Activated T-helper 1 cell treated with anti-CD3 and anti-CD28 coated beads, Interleukin-2, amount 50 U/mL, for 16 hours (primary cell): ENCODE data around the gene S100A16.

Experiments
- DNase-seq, 2 donors: peaks; one replicate each; pipeline ENCODE4 v3.0.0-alpha.2; 2020; ENCODE audit warnings: low read depth in 1 of 2, low spot score in 1 of 2

Gene S100A16

DNA sequence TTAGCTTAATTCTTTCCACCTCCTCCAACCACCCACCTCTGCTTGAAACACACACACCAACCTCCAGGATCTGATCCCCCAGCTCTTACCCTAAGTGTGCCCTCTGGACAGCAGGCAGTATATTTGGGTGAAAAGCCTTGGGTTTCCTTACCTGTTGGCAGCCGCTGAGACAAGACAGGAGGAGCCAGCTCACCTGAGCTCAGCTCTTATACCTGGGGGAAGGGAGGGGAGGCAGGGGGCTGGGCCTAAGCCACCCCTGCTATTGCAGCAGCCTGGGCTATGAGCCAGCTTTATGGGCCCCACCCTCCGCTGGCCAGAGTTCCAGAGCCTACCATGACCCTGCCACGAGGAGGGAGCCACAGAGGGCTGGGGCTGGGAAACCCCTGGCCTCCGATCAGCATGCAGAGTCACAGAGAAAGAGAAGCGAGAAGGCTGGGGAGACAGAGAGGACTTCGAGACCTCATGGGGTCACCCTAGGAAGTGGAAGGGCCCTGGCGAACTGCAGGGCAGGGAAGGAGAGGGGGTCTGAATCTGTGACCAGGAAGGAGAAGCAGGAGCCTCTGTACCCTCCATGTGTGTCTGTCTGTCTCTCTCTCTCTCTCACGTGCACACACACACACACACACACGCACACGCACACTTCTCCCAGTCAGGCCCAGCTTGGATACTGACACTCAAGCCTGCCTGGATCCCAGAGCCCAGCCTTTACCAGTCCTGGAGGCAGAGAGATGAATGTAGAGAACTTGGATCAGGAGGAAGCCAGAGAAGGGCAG is 3.4 kb upstream of the S100A16 start, which contains the start of gene S100A14:
Gene S100A14 (minus strand): TSS at position 182 of the 773 bp plus-strand sequence. CDS start 467 bp downstream, outside the sequence.
- no peak for DNase-seq

DNA sequence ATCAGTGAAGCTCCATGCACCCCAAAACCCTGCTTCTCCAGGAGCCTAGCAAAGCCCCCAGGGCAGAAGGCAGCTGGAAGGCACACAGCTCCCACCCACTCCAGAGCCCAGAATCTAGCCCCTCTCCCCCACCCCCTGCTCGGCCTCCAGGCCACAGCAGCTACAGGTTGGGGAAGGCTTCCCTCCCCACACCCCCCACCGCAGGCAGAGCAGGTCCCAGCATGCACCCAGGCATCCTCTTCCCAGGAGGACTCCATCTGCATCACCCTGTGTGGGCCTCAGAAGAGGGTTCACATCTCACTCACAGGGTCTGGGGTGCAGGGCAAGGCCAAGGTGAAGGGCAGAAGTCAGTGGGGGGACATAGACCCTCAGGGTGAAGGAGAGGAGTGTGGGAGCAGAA is 2.5 kb upstream of the S100A16 start:
- no peak for DNase-seq

DNA sequence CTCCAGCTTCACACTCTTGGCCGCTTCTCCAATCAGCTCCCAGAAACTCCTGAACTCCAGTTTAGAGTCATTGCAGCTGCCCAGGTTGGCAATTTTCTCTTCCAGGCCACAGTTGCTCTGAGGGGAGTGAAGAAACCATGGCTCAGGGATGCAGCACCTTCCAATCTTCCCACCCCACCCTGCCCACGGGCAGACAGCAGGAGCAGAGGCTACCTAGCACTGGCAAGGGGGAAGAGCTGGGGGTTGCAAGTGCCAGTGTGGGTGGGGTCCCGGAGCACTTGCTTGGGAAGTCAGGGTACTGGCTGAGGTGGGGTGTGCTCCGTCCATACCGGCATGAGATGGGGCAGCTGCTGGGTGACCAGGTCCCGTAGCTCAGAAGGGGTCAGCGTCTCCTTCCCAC is 2.0 kb upstream of the S100A16 start:
- DNase-seq, result no peak

DNA sequence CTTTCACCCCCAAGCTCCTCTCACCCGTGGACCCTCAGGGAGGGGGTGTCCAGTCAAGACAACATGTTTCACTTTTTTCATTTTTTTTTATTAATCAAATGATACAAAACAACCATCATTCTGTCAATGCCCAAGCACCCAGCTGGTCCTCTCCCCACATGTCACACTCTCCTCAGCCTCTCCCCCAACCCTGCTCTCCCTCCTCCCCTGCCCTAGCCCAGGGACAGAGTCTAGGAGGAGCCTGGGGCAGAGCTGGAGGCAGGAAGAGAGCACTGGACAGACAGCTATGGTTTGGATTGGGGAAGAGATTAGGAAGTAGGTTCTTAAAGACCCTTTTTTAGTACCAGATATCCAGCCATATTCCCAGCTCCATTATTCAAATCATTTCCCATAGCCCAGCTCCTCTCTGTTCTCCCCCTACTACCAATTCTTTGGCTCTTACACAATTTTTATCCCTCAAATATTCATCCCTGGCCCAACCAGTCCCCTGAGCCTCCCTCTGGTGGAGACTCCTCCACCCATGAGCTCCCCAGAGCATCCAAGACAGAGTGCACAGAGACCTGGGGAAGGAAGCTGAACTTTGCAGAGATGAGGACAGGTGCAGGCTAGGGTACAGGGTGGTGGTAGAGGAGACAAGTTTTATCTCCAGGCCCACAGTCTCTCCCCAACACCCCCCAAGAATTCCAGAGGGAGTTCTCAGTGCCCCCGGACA is 1.4 kb upstream of the S100A16 start:
- DNase-seq, result no peak

DNA sequence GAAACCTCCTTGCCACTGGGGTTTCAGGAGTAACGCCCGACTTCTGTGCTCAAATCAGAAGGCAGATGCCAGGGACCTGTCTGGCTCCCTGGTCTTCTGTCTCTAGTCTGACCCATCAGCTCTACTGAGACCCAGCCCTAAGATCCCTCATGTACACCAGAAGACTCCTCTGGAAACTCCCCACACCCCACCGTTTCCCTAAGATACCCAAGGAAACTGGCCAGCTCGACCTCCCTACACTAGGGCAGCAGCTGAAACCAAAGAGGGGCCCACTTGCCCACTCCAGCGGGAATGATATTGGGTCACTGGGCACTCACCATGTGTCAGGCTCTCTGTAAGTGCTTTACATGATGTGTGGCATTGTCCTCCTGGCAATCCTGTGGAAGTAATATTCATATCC is 469 bp upstream of the S100A16 start:
- no peak for DNase-seq

DNA sequence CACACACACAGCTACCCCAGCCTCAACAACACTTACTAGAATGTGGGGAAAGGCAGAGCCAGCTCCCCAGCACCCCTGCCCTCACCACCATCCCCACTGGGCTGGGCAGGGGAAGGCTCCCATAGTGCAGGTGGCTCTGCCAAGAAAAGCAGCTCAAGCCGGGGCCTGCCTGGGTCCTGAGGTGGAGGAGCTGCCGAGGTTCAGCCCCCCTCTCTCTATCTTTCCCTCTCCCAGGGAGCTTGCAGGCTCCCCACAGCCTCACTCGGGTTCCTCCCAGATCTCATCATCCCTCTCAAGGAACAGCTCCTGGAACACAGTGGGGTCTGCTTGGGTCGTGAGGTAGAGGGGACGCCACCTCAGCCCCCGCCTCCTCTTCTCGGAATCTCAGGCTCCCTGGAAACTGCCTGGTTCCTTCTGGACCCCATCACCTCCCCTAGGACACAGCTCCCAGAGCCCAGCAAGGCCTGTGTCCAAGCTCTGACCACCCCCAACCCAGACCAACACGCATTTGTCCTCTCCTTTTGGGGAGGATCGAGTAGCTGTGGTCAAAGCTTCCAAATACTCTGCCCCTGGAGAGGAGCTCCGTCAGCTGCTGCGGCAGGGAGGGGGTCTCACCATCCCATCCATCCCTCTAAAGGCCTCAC is 704 bp downstream of the S100A16 start:
- DNase-seq, result no peak

DNA sequence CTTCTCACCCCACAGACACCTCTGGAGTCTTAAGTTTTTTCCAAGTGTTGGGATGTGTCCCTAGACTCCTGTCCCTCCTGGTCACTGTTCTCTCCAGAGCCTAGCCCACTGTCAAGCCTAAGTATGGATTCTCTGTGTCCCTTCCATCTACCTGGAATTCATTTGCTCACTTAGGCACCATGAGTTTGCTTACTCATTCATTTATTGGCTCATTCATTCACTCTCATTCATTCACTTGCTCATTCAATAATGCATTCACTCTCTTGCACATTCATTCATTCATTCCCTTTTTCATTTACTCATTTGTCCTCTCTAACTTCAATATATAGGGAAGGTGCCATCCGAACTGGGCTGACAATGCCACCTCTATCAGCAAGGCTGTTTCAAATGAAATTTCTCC is 1.6 kb downstream of the S100A16 start:
- no peak for DNase-seq

DNA sequence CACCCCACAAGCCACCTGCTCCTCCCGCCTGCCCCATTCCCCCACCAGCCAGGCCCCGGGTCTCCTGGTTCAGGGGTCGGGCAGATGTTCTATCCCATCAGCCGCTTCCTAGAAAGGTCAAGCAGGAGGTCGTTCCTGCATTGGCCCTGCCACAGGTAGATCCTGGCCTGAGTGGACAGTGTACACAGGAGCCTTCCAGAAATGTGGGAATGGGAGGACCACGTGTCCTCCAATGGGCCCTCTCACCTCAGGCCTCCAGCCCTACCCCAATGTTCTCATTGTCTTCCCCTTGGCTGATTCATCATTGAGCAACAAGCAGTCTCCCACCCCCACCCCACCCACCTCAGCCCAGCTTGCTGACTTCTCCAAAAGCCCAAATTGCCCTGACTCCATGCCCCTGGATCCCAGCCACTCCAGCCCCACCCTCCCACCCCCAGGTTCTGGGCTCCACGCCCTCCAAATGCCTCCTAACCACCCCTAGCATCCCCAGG is 2.1 kb downstream of the S100A16 start:
- DNase-seq, result no peak

DNA sequence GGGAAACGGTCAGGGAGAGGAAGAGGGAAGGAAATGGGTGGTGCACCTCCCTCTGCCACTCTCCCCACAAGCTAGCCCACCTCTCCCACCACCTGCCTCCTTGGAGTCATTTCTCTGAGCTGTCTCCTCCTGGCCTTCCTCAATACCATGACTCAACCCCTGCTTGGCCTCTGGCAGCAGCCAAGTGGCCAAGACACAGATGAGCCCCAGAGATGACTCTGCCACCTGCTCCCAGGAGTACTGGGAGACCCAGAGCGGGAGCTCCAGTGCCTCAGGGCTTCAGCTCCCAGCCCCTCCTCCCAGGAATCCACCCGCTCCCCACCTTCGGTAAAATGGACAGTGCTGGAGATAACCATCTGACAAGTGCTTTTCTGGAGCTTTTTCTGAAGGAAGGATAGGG is 2.6 kb downstream of the S100A16 start:
- DNase-seq, result no peak

DNA sequence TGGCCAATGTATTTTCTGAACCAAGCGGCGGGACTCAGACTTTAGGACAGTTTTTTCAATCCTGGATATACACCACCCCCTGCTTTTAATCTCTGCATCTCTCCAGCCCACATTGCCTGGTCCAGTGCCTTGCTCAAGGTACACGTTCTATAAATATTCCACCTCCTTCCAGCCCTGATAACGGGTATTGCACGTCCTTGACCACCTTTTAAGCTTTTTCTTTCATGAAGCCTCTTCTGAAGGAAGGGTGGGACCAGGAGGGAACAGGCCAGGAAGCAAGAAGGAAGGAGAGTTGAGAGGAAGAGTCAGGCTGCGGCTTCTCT is 3.4 kb downstream of the S100A16 start:
- DNase-seq, result no peak

DNA sequence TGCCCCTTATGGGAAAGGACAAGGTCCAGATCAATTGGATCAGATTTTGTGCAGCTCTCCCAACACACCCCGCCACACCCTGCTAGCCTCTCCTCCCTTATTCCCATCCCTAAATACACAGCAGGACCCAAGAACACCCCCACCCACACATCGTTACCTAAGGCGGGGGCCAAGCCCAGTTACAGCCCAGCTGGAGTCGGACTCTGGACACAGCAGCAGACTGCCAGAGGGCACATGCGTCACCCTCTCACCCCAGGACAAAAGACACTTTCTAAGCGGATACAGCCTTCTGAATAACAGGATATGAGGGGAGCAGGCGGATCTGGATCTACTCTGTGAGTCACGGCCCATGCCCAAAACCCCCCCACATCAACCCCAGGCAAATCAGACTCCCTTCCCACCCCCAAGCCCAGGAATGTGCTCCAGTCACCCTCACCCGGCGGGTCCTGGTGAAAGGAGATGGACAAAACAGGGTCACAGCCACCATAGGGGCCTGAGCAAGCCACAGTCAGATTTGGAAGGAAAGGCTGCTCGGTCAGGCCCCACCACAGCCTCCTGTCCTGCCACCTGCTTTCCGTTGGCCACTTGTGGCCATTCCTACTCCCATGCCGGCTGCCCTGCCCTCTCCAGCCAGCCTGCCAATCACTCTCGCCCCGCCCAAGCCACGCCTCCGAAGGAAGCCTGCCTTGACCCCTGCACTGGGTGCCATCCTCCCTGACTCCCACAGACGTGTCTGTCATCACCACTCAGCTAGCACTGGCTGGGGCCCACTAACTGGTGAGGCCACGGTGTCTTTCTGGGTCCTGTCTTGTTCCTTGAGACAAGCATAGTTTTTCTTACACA is 4.0 kb downstream of the S100A16 start:
- no peak for DNase-seq

DNA sequence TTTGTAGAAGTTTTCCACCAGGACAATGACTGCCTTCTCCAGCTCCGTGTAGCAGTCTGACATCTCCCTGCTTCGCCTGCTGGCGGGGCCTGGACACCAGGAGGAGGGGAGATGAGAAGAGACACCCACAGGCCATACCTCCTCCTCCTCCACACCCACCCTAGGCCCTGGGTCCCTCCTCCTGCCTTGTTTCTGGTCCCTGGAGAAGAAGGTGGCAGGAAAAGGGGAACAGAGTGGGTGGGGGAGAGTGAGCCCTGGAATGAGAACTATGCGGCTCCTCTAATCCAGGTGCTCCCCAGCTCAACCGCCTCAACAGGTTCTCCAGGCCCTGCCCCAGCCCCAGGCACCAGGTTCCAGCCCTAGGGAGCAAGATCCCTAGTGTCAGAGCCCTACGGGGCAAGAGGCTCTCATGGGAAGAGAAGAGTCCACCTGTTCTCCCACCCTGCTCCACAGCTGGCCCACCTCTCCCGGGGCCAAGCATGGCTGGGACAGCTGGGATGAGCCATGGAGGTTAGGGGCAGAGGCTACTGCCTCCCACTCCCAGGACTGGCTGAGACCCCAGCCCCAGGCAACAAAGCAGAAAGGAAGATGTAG is 4.8 kb downstream of the S100A16 start:
- no peak for DNase-seq

DNA sequence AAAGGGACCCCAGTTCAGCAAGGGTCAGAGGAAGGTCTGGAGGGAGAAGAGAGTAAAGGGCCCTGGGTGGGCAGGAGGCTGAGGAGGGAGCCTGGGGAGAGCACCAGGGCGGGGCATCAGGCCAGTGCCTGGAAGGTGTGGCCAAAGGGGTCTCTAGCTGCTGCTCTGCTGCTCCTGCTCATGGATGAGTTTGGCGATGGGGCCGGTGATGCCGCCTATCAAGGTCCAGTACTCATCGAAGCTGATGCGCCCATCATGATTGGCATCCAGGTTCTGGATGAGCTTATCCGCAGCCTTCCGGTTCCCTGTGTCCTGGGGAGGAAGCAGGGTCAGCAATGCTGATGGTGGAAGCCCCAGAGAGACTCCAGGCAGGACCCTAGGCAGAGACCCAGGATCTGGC is 5.6 kb downstream of the S100A16 start:
- no peak for DNase-seq

DNA sequence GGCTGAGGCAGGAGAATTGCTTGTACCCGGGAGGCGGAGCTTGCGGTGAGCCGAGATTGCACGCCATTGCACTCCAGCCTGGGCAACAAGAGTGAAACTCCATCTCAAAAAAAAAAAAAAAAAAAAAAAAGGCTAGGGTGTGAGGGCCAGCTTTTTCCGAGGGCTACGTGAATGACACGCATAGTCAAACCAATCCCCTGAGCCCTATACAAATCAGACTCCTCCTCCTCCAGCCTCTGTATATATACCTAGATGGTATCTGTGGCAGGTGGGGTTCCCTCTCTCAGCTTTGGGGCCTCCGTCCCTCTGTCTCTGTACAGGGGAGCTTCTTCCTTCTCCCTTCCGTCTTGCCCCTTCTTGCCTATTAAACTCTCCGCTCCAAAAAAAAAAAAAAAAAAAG is 6.7 kb downstream of the S100A16 start:
- DNase-seq, result no peak

DNA sequence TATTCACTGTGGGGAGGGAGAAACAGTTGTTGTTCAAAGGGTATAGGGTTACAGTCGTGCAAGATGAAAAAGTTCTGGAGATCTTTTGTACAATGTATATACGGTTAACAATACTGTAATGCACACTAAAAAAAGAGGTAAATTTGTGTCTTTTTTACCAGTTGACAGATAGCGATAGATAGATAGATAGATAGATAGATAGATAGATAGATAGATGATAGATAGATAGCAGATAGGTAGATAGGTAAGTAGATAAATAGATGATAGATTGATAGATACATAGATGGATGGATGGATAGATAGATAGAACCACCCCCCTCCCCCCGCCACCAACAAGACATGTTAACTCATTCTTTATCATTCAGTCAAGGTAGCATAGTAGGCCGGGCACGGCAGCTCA is 10.2 kb downstream of the S100A16 start:
- no peak for DNase-seq

DNA sequence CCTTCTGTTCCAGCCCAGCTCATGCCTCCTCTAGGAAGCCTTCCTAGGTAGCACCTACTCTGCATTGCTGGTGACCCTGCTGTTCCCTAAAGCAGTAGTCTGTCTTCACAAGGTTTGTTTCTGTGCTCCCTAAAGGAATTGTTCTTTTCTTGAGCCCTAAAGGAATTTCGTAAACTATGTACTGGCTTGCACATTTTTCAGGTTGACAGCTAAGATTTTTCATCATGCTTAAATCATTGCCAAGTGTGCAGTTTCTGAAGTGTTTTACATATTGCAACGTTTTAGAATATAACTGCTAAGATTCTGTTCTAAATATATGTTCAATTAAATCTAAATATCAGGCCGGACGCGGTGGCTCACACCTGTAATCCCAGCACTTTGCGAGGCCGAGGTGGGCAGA is 13.1 kb downstream of the S100A16 start:
- DNase-seq, result no peak

DNA sequence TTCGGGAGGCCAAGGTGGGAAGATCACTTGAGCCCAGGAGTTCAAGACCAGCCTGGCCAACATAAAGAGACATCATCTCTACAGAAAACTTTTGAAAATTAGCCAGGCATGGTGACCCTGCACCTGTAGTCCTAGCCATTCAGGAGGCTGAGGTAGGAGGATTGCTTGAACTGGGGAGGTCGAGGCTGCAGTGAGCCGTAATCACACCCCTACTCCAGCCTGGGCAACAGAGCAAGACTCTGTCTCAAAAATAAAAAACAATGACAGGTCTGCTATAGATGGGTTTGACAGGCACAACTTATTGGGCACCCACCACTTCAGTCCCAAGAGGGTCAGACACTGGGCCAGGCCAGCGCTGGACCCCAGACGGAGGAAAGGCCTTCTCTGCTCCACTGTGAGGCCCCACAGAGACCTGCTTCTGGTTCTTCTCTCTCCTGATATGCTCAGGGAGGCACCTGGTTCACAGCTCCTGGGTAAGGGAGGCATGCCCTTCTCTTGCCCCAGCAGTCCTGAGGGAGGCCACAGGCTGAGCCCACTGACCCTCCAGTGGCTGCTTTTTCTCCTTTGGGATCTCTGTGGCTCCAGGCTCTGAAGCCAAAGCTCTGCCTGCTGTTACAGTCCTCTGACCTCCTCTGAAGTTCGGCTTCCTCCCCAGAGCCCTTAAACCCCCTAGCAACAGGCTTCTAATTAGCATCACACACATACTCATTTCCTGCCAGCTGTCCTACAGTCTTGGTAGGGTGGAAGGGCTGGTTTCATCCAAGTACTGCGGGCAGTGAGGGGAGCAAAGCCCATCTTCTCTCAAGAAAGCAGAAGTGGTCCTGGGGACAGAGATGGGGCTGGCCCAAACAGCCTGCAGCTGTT is 14.4 kb downstream of the S100A16 start:
- no peak for DNase-seq

DNA sequence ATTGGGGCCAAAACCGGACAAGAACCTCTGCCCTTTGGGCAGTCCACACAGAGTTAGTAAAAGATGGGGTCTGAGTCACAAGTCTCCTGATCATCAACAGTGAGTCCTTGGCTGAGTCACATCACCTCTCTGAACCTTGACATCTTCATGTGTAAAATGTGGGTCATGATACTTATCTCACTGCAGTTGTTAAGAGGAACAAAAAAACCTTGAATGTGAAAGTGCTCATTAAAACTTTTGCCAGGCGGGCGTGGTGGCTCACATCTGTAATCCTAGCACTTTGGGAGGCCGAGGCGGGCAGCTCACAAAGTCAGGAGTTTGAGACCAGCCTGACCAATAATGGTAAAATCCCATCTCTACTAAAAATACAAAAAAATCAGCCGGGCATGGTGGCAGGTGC is 15.7 kb downstream of the S100A16 start:
- DNase-seq, result no peak

DNA sequence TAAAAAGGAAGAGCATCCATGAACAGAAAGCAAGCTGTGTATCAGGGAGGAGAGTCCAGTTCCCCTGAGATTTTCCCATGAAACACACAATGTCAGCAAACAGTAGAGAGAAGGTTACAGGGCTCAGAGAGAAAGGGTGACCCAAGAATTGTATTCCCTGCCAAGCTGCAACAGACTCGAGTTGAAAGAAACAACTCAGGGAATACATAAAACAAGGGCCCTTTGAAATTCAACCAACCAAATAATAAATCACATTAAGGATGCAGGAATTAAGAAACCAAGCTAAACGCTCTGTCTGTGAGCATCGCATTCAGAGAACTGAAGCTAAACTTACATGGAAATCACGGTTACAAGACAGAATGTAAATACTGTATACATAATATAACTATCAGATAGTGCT is 20.2 kb downstream of the S100A16 start:
- DNase-seq, result no peak

DNA sequence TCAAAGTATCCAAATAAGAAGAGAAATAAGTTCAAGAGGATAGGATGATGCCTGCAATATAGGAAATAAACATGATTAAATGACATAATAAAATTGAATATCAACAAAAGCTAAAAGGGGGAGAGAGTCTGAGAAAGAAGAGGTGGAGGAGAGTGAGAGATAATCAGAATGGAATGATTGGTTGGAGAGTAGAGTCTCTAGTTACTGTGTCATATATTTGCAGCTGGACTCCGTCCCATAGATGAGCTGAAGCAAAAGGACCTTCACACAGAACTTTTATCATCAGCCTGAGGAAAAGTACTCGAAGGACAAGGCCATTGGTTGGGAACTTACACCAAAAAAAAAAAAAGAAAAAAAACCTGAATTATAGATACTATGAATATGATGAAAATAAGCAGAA is 24.5 kb downstream of the S100A16 start:
- no peak for DNase-seq
